ENCODE data around the gene TNNI2.

DNA sequence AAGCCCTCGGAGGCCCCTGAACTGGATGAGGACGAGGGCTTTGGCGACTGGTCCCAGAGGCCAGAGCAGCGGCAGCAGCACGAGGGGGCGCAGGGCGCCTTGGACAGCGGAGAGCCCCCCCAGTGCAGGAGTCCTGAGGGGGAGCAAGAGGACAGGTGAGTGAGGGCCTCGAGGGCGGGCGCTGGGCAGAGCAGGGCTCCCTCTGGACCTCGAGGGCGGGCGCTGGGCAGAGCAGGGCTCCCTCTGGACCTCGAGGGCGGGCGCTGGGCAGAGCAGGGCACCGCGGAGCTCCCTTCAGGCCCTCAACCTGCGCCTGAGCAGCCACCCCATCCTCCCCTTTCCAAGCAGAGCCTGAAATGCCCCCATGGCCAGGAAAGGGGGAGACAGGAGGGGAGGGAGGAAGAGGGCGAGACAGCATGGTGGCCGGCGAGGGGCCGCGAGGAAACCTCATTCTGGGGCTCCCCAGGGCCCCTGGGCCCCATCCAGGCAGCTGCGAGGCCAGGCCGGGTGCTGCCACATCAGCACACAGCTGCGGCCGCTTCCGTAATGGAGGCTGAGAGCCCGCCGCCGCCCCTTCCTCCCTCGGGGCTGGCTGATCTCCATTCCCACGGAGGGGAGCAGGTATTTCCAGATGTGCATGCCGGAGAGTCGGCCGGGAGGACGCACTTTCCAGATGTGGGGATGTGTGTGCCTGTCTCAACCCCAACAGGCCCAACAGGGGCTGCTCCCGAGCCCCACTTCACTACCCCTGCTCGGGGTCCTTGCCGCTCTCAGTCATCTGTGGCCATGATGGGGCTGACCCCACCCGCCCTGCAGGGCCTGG, 42.9 kb downstream of the TNNI2 start:
- TF ChIP-seq, protein P1, sequence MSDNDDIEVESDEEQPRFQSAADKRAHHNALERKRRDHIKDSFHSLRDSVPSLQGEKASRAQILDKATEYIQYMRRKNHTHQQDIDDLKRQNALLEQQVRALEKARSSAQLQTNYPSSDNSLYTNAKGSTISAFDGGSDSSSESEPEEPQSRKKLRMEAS (IDR thresholded peaks at IDR 0.05): no peak
- TF ChIP-seq EP300 (IDR thresholded peaks at IDR 0.05; ENCODE audit: borderline replicate concordance) (no peak), FOXM1 (IDR thresholded peaks at IDR 0.05; ENCODE audit: borderline replicate concordance, low read depth) (no peak)
- TF ChIP-seq, protein P2, sequence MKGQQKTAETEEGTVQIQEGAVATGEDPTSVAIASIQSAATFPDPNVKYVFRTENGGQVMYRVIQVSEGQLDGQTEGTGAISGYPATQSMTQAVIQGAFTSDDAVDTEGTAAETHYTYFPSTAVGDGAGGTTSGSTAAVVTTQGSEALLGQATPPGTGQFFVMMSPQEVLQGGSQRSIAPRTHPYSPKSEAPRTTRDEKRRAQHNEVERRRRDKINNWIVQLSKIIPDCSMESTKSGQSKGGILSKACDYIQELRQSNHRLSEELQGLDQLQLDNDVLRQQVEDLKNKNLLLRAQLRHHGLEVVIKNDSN (IDR thresholded peaks at IDR 0.05): no peak
